ENCODE measurements around the gene GLOD4. TPM values are rescaled to one million over a fixed set of nuclear protein-coding genes. Genes with fewer than 3 reads are reported as not detected.

GLOD4 gene
- total and polyA plus RNA-seq, 12 donors = 29.8 to 107 (median 74.3) TPM

DNA sequence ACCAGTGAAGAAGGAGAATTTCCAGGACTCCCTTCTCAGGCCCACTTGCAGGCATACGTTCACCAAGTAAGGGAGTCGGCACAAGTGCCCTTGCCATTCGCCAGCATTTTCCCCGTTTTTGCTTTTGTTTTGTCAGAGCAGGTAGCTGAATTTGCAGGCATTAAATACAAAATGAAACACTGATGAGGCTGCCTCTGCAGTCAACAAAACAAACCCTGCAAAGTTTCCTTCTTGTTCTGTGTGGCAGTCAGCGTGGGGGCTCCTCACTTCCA lies 7.8 kb downstream of the GLOD4 start:
- intact Hi-C loops (cut with DNase I) = no loop called here
- Histone ChIP-seq H3K9me3 (replicated peaks in 1 of 3) (no peaks in the 10 kb centered on the region), H3K4me3 (no peak overlapping the region), H3K4me1 (replicated peaks in 1 of 2) (no peaks in the 10 kb centered on the region), H3K27me3 (no peaks in the 10 kb centered on the region), H3K36me3 (replicated peaks in 1 of 2) (peaks cover 0 to 79% of the 10 kb centered on the region in 2 donors), H3K27ac (no peak overlapping the region)
- 89 to 94% (median 90%) methylated on average over 5 of the region's 5 CpGs for WGBS, 4 donors
- TF ChIP-seq POLR2A (IDR thresholded peaks at IDR 0.05) = no peak
- TF ChIP-seq, protein P1, sequence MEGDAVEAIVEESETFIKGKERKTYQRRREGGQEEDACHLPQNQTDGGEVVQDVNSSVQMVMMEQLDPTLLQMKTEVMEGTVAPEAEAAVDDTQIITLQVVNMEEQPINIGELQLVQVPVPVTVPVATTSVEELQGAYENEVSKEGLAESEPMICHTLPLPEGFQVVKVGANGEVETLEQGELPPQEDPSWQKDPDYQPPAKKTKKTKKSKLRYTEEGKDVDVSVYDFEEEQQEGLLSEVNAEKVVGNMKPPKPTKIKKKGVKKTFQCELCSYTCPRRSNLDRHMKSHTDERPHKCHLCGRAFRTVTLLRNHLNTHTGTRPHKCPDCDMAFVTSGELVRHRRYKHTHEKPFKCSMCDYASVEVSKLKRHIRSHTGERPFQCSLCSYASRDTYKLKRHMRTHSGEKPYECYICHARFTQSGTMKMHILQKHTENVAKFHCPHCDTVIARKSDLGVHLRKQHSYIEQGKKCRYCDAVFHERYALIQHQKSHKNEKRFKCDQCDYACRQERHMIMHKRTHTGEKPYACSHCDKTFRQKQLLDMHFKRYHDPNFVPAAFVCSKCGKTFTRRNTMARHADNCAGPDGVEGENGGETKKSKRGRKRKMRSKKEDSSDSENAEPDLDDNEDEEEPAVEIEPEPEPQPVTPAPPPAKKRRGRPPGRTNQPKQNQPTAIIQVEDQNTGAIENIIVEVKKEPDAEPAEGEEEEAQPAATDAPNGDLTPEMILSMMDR (IDR thresholded peaks at IDR 0.05) = no peak
- DNase-seq = no peak

DNA sequence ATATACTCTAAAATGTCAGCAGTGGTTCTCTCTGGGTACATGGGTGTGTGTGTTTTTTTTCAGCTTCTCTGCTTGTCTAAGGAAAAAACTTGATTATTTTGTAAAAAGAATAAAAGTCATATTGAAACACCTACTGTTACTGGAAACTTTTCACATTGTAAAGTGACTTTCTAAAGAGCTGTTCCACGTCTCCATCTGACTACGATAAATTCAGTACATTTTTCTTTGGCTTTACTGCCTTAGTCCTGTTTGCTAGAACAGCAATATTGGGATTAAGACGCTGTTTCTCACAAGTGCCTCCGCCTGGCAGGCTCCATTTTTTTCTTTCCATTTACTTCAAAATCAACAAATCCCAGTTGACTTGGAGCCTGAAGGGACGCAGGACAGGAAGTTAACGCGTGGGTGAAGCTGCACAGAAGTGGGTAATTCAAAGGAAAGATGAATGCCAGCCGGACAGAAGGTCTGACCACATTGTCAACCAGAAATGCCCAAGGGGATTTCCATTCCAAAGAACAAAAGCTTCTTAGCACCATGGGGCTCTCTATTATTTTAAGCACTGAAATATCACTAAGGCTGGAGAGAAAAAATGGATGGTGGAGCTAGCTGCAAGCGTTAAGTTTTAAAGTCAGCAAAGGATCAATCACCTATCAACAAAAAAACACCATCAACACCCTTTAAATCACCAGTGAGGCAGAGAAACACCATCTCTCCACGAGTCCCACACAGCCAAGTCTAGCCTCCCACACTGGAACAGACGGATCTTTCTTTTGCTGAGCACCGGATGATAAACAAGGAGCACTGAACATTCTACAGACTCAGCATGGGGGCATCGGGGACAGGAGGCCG lies 8.4 kb downstream of the GLOD4 start:
- Histone ChIP-seq H3K36me3 (replicated peaks in 1 of 2) (peaks cover 0 to 82% of the 10 kb centered on the region in 2 donors), H3K4me1 (replicated peaks in 1 of 2) (no peaks in the 10 kb centered on the region), H3K27ac (no peak overlapping the region), H3K27me3 (no peaks in the 10 kb centered on the region), H3K4me3 (no peak overlapping the region), H3K9me3 (replicated peaks in 1 of 3) (no peaks in the 10 kb centered on the region)
- 81 to 88% (median 82%) methylated on average over 14 of the region's 14 CpGs for WGBS, 4 donors
- no peak for DNase-seq
- TF ChIP-seq, protein P1 (IDR thresholded peaks at IDR 0.05) = no peak
- TF ChIP-seq POLR2A (IDR thresholded peaks at IDR 0.05) = no peak
- intact Hi-C loops (cut with DNase I) = no loop called here

DNA sequence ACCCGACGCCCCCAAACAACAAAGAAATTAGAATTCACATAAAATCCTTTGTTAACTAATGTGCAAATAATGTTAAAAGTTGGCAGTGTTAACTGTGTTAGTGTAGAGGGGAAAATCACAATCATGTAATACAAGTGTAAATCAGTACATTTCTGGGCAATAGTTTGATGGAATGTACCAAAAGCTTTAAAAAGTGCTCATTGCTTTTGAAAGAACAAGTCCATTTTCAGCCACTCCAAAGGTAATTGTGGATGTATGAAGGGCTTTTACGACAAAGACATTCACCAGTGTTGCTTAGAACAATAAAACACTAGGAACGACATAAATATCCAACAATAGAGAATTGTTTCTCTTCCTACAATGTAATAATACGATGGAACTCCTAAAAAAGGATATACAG lies 9.1 kb downstream of the GLOD4 start:
- WGBS, 4 donors = 85 to 90% (median 88%) methylated on average over 5 of the region's 5 CpGs
- no peaks in the 10 kb centered on the region for H3K9me3 ChIP-seq (replicated peaks in 1 of 3)
- TF ChIP-seq, protein P1 (IDR thresholded peaks at IDR 0.05) = no peak
- no peak for TF ChIP-seq POLR2A (IDR thresholded peaks at IDR 0.05)
- H3K27ac ChIP-seq = no peak overlapping the region
- no peak overlapping the region for H3K4me3 ChIP-seq
- intact Hi-C loops (cut with DNase I) = no loop called here
- peaks cover 0 to 77% of the 10 kb centered on the region in 2 donors for H3K36me3 ChIP-seq (replicated peaks in 1 of 2)
- H3K27me3 ChIP-seq = no peaks in the 10 kb centered on the region
- H3K4me1 ChIP-seq (replicated peaks in 1 of 2) = no peaks in the 10 kb centered on the region
- no peak for DNase-seq

DNA sequence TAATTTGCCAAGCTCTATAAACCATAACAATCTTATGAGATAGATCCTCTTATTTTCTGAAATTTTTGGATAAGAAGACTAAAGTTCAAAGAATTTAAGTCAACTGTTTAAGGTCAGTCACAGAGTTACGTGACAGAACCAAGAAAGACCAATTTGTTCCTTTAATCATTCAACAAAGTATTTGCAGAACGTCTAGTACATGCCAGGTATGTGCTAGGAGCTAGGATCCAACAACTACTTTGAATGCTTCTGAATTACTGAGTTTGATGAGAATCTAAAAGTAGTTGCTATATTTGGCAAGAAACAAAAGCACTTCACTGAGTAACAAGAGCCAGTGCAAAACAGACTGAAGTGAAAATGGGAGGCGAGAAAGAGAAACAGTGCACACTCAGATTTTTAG lies 15.0 kb downstream of the GLOD4 start:
- Histone ChIP-seq H3K4me3 (no peak overlapping the region), H3K27ac (no peak overlapping the region)

More for the DNA sequence above, 15.0 kb downstream of the GLOD4 start:
- H3K36me3 ChIP-seq (replicated peaks in 1 of 2) = peaks cover 0 to 53% of the 10 kb centered on the region in 2 donors
- intact Hi-C loops (cut with DNase I) = no loop called here
- no peaks in the 10 kb centered on the region for H3K4me1 ChIP-seq (replicated peaks in 1 of 2)
- H3K27me3 ChIP-seq = no peaks in the 10 kb centered on the region
- TF ChIP-seq POLR2A (IDR thresholded peaks at IDR 0.05) = no peak
- TF ChIP-seq, protein P1 (IDR thresholded peaks at IDR 0.05) = no peak
- no peaks in the 10 kb centered on the region for H3K9me3 ChIP-seq (replicated peaks in 1 of 3)
- DNase-seq = no peak
- WGBS, 4 donors = 74 to 83% (median 79%) methylated on average over 3 of the region's 3 CpGs
